Head of caudate nucleus (tissue), 42 donors: ENCODE data around the gene CREB1.
"Not testable (repeated sequence)": the region's sequence is repeated elsewhere in the genome, so short reads cannot be mapped to it uniquely, and the experiment has no call there.

Experiments
- DNase-seq, 42 donors: peaks; one replicate each; pipeline versions ENCODE4 v3.0.0 to v3.0.0-alpha.2; 2020 to 2021; ENCODE audit warnings: mixed read lengths in 7 of 42
- intact Hi-C: fragments of 100-400 bp; cut with DNase I; formaldehyde crosslinking; loops from one replicate; pipeline ENCODE4 v1.15.0; 2022

Gene CREB1

GRCh38 chr2:207635468-207636200 is 105.9 kb downstream of the CREB1 start:
- DNase-seq: no peak
- intact Hi-C loops: no loop called here

GRCh38 chr2:207639288-207639687 is 109.5 kb downstream of the CREB1 start:
- intact Hi-C loops, DNase-seq: not testable (repeated sequence)

- intact Hi-C loops: no loop called here
- peak in 1 of 42 donors; percentile 17 for DNase-seq
These were observed 110.4 kb downstream of the CREB1 start for GRCh38 chr2:207640160-207640559.

DNA sequence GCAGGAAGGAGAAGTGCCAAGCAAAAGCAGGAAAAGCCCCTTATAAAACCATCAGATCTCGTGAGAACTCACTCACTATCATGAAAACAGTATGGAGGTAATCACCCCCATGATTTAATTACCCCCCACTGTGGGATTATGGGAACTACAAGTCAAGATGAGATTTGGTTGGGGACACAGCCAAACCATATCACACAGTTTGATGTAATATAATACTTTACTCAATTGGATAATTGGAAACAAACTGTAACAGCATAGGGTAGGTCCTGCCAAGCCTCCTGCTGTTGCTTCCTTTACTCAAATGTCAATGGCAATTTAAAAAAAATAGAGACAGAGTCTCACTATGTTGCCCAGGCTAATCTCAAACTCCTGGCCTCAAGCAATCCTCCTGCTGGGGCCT is 110.9 kb downstream of the CREB1 start:
- DNase-seq: no peak
- intact Hi-C loops: no loop called here

DNA sequence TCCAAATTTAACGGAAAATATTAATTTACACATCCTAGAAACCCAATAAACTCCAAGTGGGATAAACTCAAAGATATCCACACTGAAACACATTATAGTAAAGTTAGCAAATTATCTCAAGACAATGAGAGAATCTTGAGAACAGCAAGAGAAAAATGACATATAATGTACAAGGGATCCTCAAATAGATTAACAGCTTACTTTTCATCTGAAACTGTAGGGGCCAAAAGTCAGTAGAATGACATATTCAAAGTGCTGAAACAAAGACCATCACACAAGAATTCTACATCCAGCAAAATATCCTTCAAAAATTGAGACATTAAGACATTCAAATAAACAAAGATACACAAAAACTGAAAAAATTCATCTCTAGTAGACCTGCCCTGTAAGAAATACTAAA is 114.1 kb downstream of the CREB1 start:
- intact Hi-C loops: no loop called here

DNA sequence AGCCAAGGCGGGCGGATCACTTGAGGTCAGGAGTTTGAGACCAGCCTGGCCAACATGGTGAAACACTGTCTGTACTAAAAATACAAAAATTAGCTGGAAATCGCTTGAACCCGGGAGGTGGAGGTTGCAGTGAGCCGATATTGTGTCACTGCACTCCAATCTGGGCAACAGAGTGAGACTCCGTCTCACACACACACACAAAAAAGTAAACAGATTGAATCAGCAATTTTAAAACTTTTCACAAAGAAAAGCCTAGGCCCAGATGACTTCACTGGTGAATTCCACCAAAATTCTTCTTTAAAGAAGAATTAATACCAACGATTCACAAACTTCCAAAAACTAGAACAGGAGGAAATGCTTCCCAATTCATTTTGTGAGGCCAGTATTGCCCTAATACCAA is 116.8 kb downstream of the CREB1 start:
- intact Hi-C loops, DNase-seq: not testable (repeated sequence)

More for the DNA sequence above, 114.1 kb downstream of the CREB1 start:
- DNase-seq: no peak
